Panc1 (cell line): ENCODE data around the gene RCCD1. TPM values are rescaled to one million over a fixed set of nuclear protein-coding genes. Genes with fewer than 3 reads are reported as not detected.

ENCODE experiments used
- ATAC-seq: fragments of 200-7000 bp; cut with Tn5 transposase; 2 replicates; pipeline ENCODE4 v1.9.1; 2020; ENCODE audit warnings: mild to moderate bottlenecking, moderate library complexity
- BruUV-seq: library from RNA; stranded (reverse); fragments of 400-500 nt; replicated peaks from 2 replicates; lab custom pipeline; 2021; lab: Mats Ljungman, UMichigan
- CTCF ChIA-PET: fragments of 300-600 bp; sonication (Branson Sonifier 250); formaldehyde crosslinking; loops from one replicate; lab custom pipeline; 2022; ENCODE audit warnings: antibody characterized with exemption; lab: Charles Lee
- POLR2A ChIA-PET: fragments of 300-600 bp; sonication (Branson Sonifier 250); formaldehyde crosslinking; loops from one replicate; lab custom pipeline; 2022; ENCODE audit warnings: antibody characterized with exemption; lab: Charles Lee
- DNase-seq: peaks from one replicate; pipeline ENCODE4 v3.0.0-alpha.2; 2010; ENCODE audit warnings: low read depth, low spot score
- H3K27ac ChIP-seq: 2 replicates; pipeline ENCODE4 v1.5.1; 2011; ENCODE audit warnings: mild to moderate bottlenecking, low read length, inconsistent platforms
- H3K27me3 ChIP-seq: fragments of 200-500 bp; sonication (Bioruptor generic); 2 replicates; pipeline ENCODE4 v1.6.0; 2014; ENCODE audit warnings: low read length, inconsistent platforms; ENCODE audit not compliant: control insufficient read depth, insufficient read depth
- H3K36me3 ChIP-seq: fragments of 200-500 bp; sonication (Bioruptor generic); 2 replicates; pipeline ENCODE4 v1.5.1; 2014; ENCODE audit warnings: inconsistent platforms, mild to moderate bottlenecking, low read length, moderate library complexity; ENCODE audit not compliant: control insufficient read depth, insufficient read depth
- H3K4me1 ChIP-seq: 2 replicates; pipeline ENCODE4 v1.5.1; 2011; ENCODE audit warnings: inconsistent platforms, mild to moderate bottlenecking, low read length, moderate library complexity; ENCODE audit not compliant: control insufficient read depth, insufficient read depth
- H3K4me3 ChIP-seq, 2 experiments: 2 replicates each; pipeline ENCODE4 v1.5.1; 2011 to 2012; ENCODE audit warnings: low read depth in 2 of 2, low read length in 2 of 2, mild to moderate bottlenecking in 2 of 2, inconsistent platforms in 1 of 2, moderate library complexity in 1 of 2
- H3K9me3 ChIP-seq: fragments of 200-500 bp; sonication (Bioruptor generic); 2 replicates; pipeline ENCODE4 v1.5.1; 2014; ENCODE audit warnings: low read depth, mild to moderate bottlenecking, inconsistent platforms, low read length, moderate library complexity; ENCODE audit not compliant: control insufficient read depth, insufficient read depth
- POLR2AphosphoS5 ChIP-seq: IDR thresholded peaks from 2 replicates; pipeline ENCODE4 v1.6.1; 2012; ENCODE audit warnings: mild to moderate bottlenecking, low read depth, low read length, moderate library complexity
- SIN3A ChIP-seq: IDR thresholded peaks from 2 replicates; pipeline ENCODE4 v1.6.1; 2012; ENCODE audit warnings: low read depth, mild to moderate bottlenecking, low read length, moderate library complexity, borderline replicate concordance; ENCODE audit not compliant: insufficient read depth
- TCF7L2 ChIP-seq: IDR thresholded peaks from 2 replicates; pipeline ENCODE4 v1.6.1; 2011; ENCODE audit warnings: mild to moderate bottlenecking, low read depth, low read length, inconsistent platforms
- in situ Hi-C: cut with HindIII; loops from 2 replicates; pipeline ENCODE4 v1.10.0; 2016; ENCODE audit warnings: low sequenced_read_pairs, low pct_unique_long_range_greater_than_20kb
- intact Hi-C: fragments of 100-400 bp; cut with micrococcal nuclease; formaldehyde crosslinking; loops from one replicate; pipeline ENCODE4 v1.10.0; 2022; ENCODE audit not compliant: unreplicated experiment
- total RNA-seq: library from RNA; stranded (reverse); gene quantifications from one replicate; pipeline ENCODE4 v1.2.1, GENCODE V29; 2021; ENCODE audit not compliant: unreplicated experiment
- TF ChIP-seq, protein P1 (sequence below), 2 experiments: IDR thresholded peaks; 2 replicates each; pipeline ENCODE4 v1.6.1; 2011 to 2012; ENCODE audit warnings: low read depth in 2 of 2, control low read depth in 1 of 2, low read length in 1 of 2, mild to moderate bottlenecking in 1 of 2, moderate library complexity in 1 of 2; ENCODE audit not compliant: insufficient read depth in 1 of 2
- TF ChIP-seq, protein P2 (sequence below): fragments of 450-650 bp; IDR thresholded peaks from 2 replicates; pipeline ENCODE4 v1.5.1; 2017; ENCODE audit warnings: mild to moderate bottlenecking

RCCD1 gene
- total RNA-seq, 1 experiment from 2014 or later, result 23.6 TPM

- intact Hi-C loops, result no loop called here
- POLR2A ChIA-PET, result no interaction called here
- H3K4me3 ChIP-seq, result no peak overlapping the region
- H3K36me3 ChIP-seq, result peaks cover 5% of the 10 kb centered on the region
- ATAC-seq (no peak), DNase-seq (no peak)
- no peak for TF ChIP-seq POLR2AphosphoS5
- in situ Hi-C loops, result no loop called here
- BruUV-seq, result no TSS peak
- no peaks in the 10 kb centered on the region for H3K27me3 ChIP-seq
- H3K9me3 ChIP-seq, result no peaks in the 10 kb centered on the region
- H3K27ac ChIP-seq, result no peak overlapping the region
- no peaks in the 10 kb centered on the region for H3K4me1 ChIP-seq
- CTCF ChIA-PET, result interaction anchor here (1.1 kb wide), 1 partner anchor 10 kb away, joined by 3 read pairs; no protein-coding TSS in a partner anchor
Measured at GRCh38 chr15:90911906-90912769, 42.5 kb upstream of the RCCD1 start.

GRCh38 chr15:90912770-90913075 is 42.0 kb upstream of the RCCD1 start:
- Histone ChIP-seq H3K4me1 (no peaks in the 10 kb centered on the region), H3K9me3 (no peaks in the 10 kb centered on the region), H3K4me3 (no peak overlapping the region), H3K27ac (no peak overlapping the region), H3K36me3 (peaks cover 5% of the 10 kb centered on the region), H3K27me3 (no peaks in the 10 kb centered on the region)
- DNase-seq (no peak), ATAC-seq (no peak)
- ChIA-PET CTCF (interaction anchor here (1.1 kb wide), 1 partner anchor 10 kb away, joined by 3 read pairs; no protein-coding TSS in a partner anchor), POLR2A (no interaction called here)
- in situ Hi-C loops, result no loop called here
- BruUV-seq, result no TSS peak
- intact Hi-C loops, result no loop called here
- TF ChIP-seq, protein P1, sequence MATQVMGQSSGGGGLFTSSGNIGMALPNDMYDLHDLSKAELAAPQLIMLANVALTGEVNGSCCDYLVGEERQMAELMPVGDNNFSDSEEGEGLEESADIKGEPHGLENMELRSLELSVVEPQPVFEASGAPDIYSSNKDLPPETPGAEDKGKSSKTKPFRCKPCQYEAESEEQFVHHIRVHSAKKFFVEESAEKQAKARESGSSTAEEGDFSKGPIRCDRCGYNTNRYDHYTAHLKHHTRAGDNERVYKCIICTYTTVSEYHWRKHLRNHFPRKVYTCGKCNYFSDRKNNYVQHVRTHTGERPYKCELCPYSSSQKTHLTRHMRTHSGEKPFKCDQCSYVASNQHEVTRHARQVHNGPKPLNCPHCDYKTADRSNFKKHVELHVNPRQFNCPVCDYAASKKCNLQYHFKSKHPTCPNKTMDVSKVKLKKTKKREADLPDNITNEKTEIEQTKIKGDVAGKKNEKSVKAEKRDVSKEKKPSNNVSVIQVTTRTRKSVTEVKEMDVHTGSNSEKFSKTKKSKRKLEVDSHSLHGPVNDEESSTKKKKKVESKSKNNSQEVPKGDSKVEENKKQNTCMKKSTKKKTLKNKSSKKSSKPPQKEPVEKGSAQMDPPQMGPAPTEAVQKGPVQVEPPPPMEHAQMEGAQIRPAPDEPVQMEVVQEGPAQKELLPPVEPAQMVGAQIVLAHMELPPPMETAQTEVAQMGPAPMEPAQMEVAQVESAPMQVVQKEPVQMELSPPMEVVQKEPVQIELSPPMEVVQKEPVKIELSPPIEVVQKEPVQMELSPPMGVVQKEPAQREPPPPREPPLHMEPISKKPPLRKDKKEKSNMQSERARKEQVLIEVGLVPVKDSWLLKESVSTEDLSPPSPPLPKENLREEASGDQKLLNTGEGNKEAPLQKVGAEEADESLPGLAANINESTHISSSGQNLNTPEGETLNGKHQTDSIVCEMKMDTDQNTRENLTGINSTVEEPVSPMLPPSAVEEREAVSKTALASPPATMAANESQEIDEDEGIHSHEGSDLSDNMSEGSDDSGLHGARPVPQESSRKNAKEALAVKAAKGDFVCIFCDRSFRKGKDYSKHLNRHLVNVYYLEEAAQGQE (IDR thresholded peaks at IDR 0.05; ENCODE audit: insufficient read depth in 1 of 2, low read depth in 2 of 2, low read length in 1 of 2), result no peak
- TF ChIP-seq, protein P2, sequence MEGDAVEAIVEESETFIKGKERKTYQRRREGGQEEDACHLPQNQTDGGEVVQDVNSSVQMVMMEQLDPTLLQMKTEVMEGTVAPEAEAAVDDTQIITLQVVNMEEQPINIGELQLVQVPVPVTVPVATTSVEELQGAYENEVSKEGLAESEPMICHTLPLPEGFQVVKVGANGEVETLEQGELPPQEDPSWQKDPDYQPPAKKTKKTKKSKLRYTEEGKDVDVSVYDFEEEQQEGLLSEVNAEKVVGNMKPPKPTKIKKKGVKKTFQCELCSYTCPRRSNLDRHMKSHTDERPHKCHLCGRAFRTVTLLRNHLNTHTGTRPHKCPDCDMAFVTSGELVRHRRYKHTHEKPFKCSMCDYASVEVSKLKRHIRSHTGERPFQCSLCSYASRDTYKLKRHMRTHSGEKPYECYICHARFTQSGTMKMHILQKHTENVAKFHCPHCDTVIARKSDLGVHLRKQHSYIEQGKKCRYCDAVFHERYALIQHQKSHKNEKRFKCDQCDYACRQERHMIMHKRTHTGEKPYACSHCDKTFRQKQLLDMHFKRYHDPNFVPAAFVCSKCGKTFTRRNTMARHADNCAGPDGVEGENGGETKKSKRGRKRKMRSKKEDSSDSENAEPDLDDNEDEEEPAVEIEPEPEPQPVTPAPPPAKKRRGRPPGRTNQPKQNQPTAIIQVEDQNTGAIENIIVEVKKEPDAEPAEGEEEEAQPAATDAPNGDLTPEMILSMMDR, result no peak
- TF ChIP-seq TCF7L2, result no peak

DNA sequence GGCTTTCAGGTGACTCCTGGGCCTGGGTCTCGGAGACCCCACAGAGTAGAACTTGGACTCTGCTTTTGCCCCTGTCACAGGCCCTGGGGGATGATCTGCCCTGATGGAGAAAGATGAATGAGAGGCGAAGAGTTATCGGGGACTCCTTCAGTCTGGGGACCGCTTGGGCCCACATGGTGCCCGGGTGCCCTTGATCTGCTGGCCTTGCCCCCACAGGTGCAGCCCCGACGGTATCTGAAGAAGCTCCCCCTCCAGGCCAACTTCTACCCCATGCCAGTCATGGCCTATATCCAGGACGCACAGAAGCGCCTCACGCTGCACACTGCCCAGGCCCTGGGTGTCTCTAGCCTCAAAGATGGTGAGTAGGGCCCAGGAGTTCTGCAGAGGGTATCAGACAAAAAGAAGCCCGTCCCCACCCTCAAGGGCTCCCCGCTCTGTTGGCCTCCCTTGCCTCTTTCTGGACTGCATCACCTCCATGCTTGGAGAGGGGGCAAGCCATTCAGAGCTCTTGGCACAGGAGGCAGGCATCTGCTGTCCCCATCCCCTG is 41.2 kb upstream of the RCCD1 start:
- H3K4me1 ChIP-seq, result no peaks in the 10 kb centered on the region
- H3K4me3 ChIP-seq, result no peak overlapping the region
- TF ChIP-seq, protein P1 (IDR thresholded peaks at IDR 0.05; ENCODE audit: insufficient read depth in 1 of 2, low read depth in 2 of 2, low read length in 1 of 2), result no peak
- TF ChIP-seq, protein P2, result no peak
- TF ChIP-seq TCF7L2 (no peak), POLR2AphosphoS5 (no peak), SIN3A (no peak)
- POLR2A ChIA-PET, result no interaction called here
- no peaks in the 10 kb centered on the region for H3K9me3 ChIP-seq
- intact Hi-C loops (no loop called here), in situ Hi-C loops (no loop called here)
- H3K27ac ChIP-seq, result no peak overlapping the region
- CTCF ChIA-PET, result interaction anchor here (1.1 kb wide), 1 partner anchor 11 kb away, joined by 3 read pairs; no protein-coding TSS in a partner anchor
- ATAC-seq, result no peak
- BruUV-seq, result no TSS peak
- no peak for DNase-seq
- H3K36me3 ChIP-seq, result peaks cover 5% of the 10 kb centered on the region
- H3K27me3 ChIP-seq, result no peaks in the 10 kb centered on the region
